ENCODE measurements around the gene C2CD2. TPM values are rescaled to one million over a fixed set of nuclear protein-coding genes. Genes with fewer than 3 reads are reported as not detected.

The C2CD2 gene
- total RNA-seq, 1 donor from 2014 or later = 24.8 TPM

- DNase-seq (ENCODE audit: low spot score, unreplicated experiment) = no peak
- H3K9me3 Mint-ChIP-seq (ENCODE audit: low read depth) = peaks cover 6% of the 10 kb centered on the region
- no peak for TF ChIP-seq CTCF (IDR thresholded peaks at IDR 0.05; ENCODE audit: unreplicated experiment)
- no peak overlapping the region for H3K4me3 Mint-ChIP-seq (ENCODE audit: low read depth)
- H3K27ac Mint-ChIP-seq = no peak overlapping the region
- H3K36me3 Mint-ChIP-seq (ENCODE audit: insufficient read depth) = peaks cover 9% of the 10 kb centered on the region
- peaks cover 15% of the 10 kb centered on the region for H3K27me3 Mint-ChIP-seq
- peaks cover 14% of the 10 kb centered on the region for H3K4me1 Mint-ChIP-seq (ENCODE audit: low read depth)
Observed at GRCh38 chr21:41948901-41949300, 4.9 kb downstream of the C2CD2 start.

- DNase-seq (ENCODE audit: low spot score, unreplicated experiment) = no peak
- peaks cover 15% of the 10 kb centered on the region for H3K27me3 Mint-ChIP-seq
- H3K9me3 Mint-ChIP-seq (ENCODE audit: low read depth) = peaks cover 6% of the 10 kb centered on the region
- no peak for TF ChIP-seq CTCF (IDR thresholded peaks at IDR 0.05; ENCODE audit: unreplicated experiment)
- H3K4me3 Mint-ChIP-seq (ENCODE audit: low read depth) = no peak overlapping the region
- H3K36me3 Mint-ChIP-seq (ENCODE audit: insufficient read depth) = peaks cover 9% of the 10 kb centered on the region
- H3K4me1 Mint-ChIP-seq (ENCODE audit: low read depth) = peaks cover 14% of the 10 kb centered on the region
- no peak overlapping the region for H3K27ac Mint-ChIP-seq
Observed at GRCh38 chr21:41948078-41948895, 5.5 kb downstream of the C2CD2 start.

GRCh38 chr21:41945982-41946381 is 7.8 kb downstream of the C2CD2 start:
- peaks cover 6% of the 10 kb centered on the region for H3K4me1 Mint-ChIP-seq (ENCODE audit: low read depth)
- TF ChIP-seq CTCF (IDR thresholded peaks at IDR 0.05; ENCODE audit: unreplicated experiment) = no peak
- peaks cover 4% of the 10 kb centered on the region for H3K27me3 Mint-ChIP-seq
- peaks cover 6% of the 10 kb centered on the region for H3K9me3 Mint-ChIP-seq (ENCODE audit: low read depth)
- no peak overlapping the region for H3K27ac Mint-ChIP-seq
- DNase-seq (ENCODE audit: low spot score, unreplicated experiment) = no peak
- H3K36me3 Mint-ChIP-seq (ENCODE audit: insufficient read depth) = peaks cover 9% of the 10 kb centered on the region
- no peak overlapping the region for H3K4me3 Mint-ChIP-seq (ENCODE audit: low read depth)

GRCh38 chr21:41943851-41944250 is 10.0 kb downstream of the C2CD2 start:
- H3K4me3 Mint-ChIP-seq (ENCODE audit: low read depth) = no peak overlapping the region
- peaks cover 14% of the 10 kb centered on the region for H3K36me3 Mint-ChIP-seq (ENCODE audit: insufficient read depth)
- H3K27ac Mint-ChIP-seq = no peak overlapping the region
- peaks cover 6% of the 10 kb centered on the region for H3K9me3 Mint-ChIP-seq (ENCODE audit: low read depth)
- H3K4me1 Mint-ChIP-seq (ENCODE audit: low read depth) = peaks cover 6% of the 10 kb centered on the region
- H3K27me3 Mint-ChIP-seq = no peaks in the 10 kb centered on the region
- TF ChIP-seq CTCF (IDR thresholded peaks at IDR 0.05; ENCODE audit: unreplicated experiment) = no peak
- DNase-seq (ENCODE audit: low spot score, unreplicated experiment) = no peak

GRCh38 chr21:41942457-41942856 is 11.4 kb downstream of the C2CD2 start:
- H3K27ac Mint-ChIP-seq = no peak overlapping the region
- no peaks in the 10 kb centered on the region for H3K4me1 Mint-ChIP-seq (ENCODE audit: low read depth)
- no peak overlapping the region for H3K4me3 Mint-ChIP-seq (ENCODE audit: low read depth)
- TF ChIP-seq CTCF (IDR thresholded peaks at IDR 0.05; ENCODE audit: unreplicated experiment) = no peak
- DNase-seq (ENCODE audit: low spot score, unreplicated experiment) = no peak
- H3K27me3 Mint-ChIP-seq = no peaks in the 10 kb centered on the region
- H3K9me3 Mint-ChIP-seq (ENCODE audit: low read depth) = peaks cover 6% of the 10 kb centered on the region
- H3K36me3 Mint-ChIP-seq (ENCODE audit: insufficient read depth) = peaks cover 15% of the 10 kb centered on the region
